GM18526 (cell line): Measurements from ENCODE around the gene SPATA31C1.

ENCODE experiments used
- POLR2A ChIP-seq: IDR thresholded peaks from 3 replicates; pipeline ENCODE4 v1.6.1; 2011; ENCODE audit not compliant: insufficient read length; ENCODE audit errors: extremely low read depth

Gene SPATA31C1

GRCh38 chr9:87896891-87897290 lies 20.9 kb upstream of the SPATA31C1 start:
- TF ChIP-seq POLR2A: no peak

GRCh38 chr9:87898151-87898550 lies 19.6 kb upstream of the SPATA31C1 start:
- TF ChIP-seq POLR2A: no peak

- no peak for TF ChIP-seq POLR2A
Measured at GRCh38 chr9:87909310-87910041, 8.3 kb upstream of the SPATA31C1 start.

- no peak for TF ChIP-seq POLR2A
Measured at GRCh38 chr9:87910821-87911220, 6.9 kb upstream of the SPATA31C1 start.

GRCh38 chr9:87944096-87944495 lies 26.3 kb downstream of the SPATA31C1 start:
- TF ChIP-seq POLR2A: no peak

GRCh38 chr9:87944682-87945081 lies 26.9 kb downstream of the SPATA31C1 start:
- TF ChIP-seq POLR2A: no peak

GRCh38 chr9:87950296-87950695 lies 32.5 kb downstream of the SPATA31C1 start:
- TF ChIP-seq POLR2A: no peak

GRCh38 chr9:87950765-87951488 lies 33.2 kb downstream of the SPATA31C1 start:
- TF ChIP-seq POLR2A: no peak

GRCh38 chr9:87954230-87954629 lies 36.5 kb downstream of the SPATA31C1 start:
- TF ChIP-seq POLR2A: no peak

GRCh38 chr9:87957839-87958238 lies 40.1 kb downstream of the SPATA31C1 start:
- TF ChIP-seq POLR2A: no peak

GRCh38 chr9:87958591-87958990 lies 40.8 kb downstream of the SPATA31C1 start:
- TF ChIP-seq POLR2A: no peak

GRCh38 chr9:87959916-87960581 lies 42.3 kb downstream of the SPATA31C1 start:
- TF ChIP-seq POLR2A: no peak

- TF ChIP-seq POLR2A: no peak
Measured at GRCh38 chr9:87963770-87964169, 46.0 kb downstream of the SPATA31C1 start.

GRCh38 chr9:87964826-87965225 lies 47.1 kb downstream of the SPATA31C1 start:
- no peak for TF ChIP-seq POLR2A

GRCh38 chr9:87968155-87968554 lies 50.4 kb downstream of the SPATA31C1 start:
- no peak for TF ChIP-seq POLR2A

- no peak for TF ChIP-seq POLR2A
Measured at GRCh38 chr9:87970602-87971001, 52.8 kb downstream of the SPATA31C1 start.

- no peak for TF ChIP-seq POLR2A
Measured at GRCh38 chr9:87973122-87973521, 55.4 kb downstream of the SPATA31C1 start.
